Activated CD8-positive, alpha-beta memory T cell treated with anti-CD3 and anti-CD28 coated beads for 36 hours (primary cell): ENCODE results near the gene SLC22A9. TPM values are rescaled to one million over a fixed set of nuclear protein-coding genes. Genes with fewer than 3 reads are reported as not detected.
"Not testable (repeated sequence)": the region's sequence is repeated elsewhere in the genome, so short reads cannot be mapped to it uniquely, and the experiment has no call there.

Experiments used
- CTCF ChIA-PET: fragments of 350-600 bp; sonication (Branson Sonifier 250); formaldehyde crosslinking; loops from one replicate; lab custom pipeline; 2021; ENCODE audit warnings: antibody characterized with exemption; lab: Charles Lee
- POLR2A ChIA-PET: fragments of 350-600 bp; sonication (Branson Sonifier 250); formaldehyde crosslinking; loops from one replicate; lab custom pipeline; 2021; ENCODE audit warnings: antibody characterized with exemption; lab: Charles Lee
- total RNA-seq, 2 experiments: library from RNA; stranded (reverse); gene quantifications; one replicate each; pipeline ENCODE4 v1.2.3, GENCODE V29; 2021

The SLC22A9 gene
- not detected for total RNA-seq

DNA sequence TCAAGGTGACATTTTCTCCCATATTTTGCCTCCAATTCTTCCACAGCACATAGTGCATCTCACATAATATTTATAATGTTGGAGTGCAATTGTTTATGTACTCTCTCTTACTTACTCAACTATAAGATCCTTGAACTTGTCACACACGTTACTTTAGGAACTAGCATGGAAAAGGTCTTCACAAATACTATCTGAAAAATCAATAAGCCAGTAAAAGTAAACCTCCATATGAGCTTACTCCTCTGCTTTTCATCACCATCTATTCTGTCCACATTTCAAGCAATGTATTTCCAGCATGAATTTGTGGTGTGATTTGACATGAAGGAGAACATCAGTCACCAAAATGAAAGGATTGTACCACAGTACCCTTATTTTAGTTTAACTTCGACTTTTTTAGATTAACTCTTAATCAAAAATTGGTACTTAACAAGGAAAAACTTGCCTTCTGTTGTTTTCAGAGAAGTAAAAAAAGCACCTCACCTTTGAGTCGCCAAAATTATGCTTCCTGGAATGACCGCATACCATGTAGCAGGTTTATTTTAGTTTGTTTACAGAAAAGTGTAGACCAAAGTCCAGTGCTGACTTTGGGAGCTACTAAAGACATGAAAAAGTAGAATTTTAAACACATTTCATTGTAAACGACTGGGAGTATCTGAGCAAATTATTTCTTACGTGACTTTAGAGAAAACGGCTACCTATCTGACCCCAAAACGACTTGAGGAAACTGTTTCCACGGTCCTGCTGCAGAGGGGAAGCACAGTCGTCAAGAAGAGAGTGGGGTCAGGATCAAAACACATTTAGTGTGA, at the start of gene SLC22A9:
TSS of gene SLC22A9 (plus strand) at position 621 of the 806 bp plus-strand sequence. CDS start 272 bp downstream, outside the sequence.
- POLR2A ChIA-PET = no interaction called here

DNA sequence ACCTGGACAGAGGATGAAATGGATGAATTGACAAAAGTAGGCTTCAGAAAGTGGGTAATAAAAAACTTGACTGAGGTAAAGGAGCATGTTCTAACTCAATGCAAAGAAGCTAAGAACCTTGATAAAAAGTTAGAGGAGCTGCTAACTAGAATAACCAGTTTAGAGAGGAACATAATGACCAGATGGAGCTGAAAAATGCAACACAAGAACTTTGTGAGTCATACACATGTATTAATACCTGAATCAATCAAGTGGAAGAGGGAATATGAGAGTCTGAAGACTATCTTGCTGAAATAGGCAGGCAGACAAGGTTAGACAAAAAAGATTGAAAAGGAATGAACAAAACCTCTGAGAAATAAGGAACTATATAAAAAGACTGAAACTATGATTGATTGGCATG, 47.9 kb upstream of the SLC22A9 start:
- ChIA-PET CTCF (no interaction called here), POLR2A (no interaction called here)

More for the DNA sequence above, at the start of gene SLC22A9:
- CTCF ChIA-PET = no interaction called here

DNA sequence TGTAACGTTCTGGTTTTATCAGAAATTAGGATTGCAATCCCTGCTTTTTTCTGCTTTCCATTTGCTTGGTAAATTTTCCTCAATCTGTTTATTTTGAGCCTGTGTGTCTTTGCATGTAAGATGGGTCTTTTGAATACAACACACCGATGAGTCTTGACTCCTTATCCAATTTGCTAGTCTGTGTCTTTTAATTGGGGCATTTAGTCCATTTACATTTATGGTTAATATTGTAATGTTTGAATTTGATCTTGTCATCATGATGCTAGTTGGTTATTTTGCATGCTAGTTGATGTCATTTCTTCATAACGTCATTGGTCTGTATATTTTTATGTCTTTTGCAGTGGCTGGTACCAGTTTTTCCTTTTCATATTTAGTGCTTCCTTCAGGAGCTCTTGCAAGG, 34.5 kb upstream of the SLC22A9 start:
- CTCF ChIA-PET, POLR2A ChIA-PET: not testable (repeated sequence)

DNA sequence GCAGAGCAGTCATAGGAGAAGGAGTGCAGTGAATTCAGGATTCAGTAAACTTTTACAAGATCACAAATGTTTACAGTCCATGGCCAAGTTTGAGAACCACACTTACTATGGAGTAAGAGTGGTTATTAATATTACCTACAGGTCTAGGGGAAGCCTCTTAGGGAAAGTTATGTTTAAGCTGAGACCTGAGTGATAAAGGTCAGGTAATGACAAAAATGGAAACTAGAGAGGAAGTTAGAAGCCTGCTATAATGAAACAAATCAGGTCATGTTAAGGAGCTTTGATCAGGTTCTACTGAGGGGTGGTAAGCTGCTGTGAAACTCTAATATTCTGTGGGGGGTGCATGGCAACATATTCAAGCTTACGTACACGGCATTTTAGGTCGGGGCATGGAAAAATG, 32.5 kb upstream of the SLC22A9 start:
- ChIA-PET CTCF (no interaction called here), POLR2A (no interaction called here)

DNA sequence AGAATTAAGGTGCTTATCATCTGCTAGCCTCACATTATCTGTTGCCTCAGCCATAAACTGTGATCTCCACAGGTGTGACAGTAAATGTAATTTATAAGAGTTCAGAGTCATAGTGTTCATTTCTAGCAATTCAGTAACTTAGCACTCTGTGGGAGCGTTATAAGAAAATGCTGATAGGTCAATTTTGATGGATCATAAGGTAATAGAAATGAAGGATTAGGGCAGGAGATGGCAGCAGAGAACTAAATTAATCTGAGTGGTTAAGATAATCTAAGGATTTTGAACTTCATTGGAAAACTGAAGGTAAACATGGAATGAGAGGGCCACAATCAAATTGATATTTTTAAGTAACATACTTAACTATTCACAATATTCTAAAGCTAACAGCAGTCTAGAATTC, 26.5 kb upstream of the SLC22A9 start:
- ChIA-PET CTCF (no interaction called here), POLR2A (no interaction called here)

DNA sequence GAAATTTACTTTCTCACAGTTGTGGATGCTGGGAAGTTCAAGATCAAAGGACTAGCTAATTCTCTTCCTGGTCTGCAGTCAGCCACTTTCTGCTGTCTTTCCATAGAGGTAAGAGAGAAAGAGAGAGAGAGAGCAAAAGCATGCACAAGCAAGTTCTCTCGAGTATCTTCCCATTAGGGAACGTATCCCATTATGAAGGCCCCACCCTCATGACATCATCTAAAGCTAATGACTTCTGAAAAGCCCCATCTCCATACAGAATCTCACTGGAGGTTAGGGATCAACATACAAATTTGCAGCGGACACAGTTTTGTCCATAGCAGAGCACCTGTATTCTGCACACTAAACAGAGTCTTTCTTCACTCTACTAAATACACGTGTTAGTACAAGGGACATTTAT, 17.4 kb upstream of the SLC22A9 start:
- CTCF ChIA-PET = no interaction called here
- POLR2A ChIA-PET = no interaction called here

DNA sequence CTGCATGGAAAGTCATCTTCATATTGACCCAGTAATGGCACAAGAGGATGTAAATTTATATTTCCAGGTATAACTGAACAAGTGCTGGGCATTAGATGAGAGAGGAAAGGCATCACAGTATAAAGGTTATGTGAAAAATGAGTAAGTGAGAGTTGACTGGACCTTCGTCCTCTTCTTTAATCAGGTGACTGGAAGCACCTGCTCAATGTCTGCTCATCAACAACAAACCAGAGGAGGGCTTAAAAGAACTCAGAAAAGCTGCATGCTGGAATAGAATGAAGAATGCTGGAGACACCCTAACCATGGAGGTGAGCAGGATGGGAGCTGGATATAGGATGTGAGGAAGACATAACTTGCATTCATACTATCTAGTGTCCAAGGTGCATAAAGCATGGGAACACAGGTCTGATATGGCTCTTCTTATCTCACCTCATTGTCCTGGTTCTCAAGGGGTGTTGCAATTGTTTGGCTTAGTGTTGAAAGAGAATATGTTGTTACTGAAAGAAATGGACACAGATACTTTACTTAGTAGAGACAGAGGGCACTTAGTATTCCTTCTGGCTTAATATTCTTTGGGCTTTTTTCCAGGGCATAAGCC, 7.3 kb upstream of the SLC22A9 start:
- ChIA-PET POLR2A (no interaction called here), CTCF (no interaction called here)

DNA sequence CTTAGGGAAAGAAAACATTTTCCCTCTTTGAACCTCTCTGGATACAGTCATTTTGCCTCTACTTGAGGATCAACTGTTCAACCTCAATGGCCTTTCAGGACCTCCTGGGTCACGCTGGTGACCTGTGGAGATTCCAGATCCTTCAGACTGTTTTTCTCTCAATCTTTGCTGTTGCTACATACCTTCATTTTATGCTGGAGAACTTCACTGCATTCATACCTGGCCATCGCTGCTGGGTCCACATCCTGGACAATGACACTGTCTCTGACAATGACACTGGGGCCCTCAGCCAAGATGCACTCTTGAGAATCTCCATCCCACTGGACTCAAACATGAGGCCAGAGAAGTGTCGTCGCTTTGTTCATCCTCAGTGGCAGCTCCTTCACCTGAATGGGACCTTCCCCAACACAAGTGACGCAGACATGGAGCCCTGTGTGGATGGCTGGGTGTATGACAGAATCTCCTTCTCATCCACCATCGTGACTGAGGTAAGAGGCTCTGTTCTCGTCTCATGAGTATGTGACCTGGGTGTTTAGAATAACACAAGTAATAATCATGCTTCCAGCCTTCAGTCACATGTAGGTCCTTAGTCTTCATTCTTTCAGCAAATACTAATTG, 495 bp downstream of the SLC22A9 start:
- CTCF ChIA-PET = no interaction called here
- POLR2A ChIA-PET = no interaction called here

DNA sequence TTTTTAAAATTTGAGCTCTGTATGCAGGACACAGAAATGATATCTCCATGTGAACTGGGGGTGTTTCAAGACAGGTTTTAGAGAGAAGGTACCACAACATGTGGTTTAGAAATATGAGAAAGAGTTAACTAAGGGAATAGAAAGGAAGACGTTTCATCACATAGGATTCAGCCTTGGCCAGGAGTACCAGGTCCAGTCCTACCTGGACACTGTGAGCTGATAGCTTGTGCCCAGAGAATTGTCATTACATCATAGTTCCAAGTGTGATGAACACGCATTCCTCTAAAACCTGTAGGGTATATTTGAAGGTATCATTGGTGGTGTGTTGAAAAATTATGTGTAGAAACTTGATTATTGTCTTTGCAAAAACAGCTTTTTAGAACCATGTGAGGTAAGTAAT, 1.8 kb downstream of the SLC22A9 start:
- ChIA-PET CTCF (no interaction called here), POLR2A (no interaction called here)

DNA sequence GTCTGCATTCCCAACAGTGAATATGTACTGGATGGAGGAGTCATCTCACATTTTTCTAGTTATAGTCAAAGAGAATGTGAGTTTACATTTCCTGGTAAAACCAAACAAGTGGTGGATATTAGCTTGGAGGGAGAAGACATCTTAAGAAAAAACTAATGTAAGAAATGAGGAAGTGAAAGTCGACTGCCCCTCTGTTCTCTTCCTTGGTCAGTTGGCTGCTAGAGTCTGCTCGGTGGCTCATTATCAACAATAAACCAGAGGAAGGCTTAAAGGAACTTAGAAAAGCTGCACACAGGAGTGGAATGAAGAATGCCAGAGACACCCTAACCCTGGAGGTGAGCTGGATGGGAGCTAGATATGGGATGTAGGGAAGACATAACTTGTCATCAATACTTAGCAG, 5.8 kb downstream of the SLC22A9 start:
- CTCF ChIA-PET = no interaction called here

DNA sequence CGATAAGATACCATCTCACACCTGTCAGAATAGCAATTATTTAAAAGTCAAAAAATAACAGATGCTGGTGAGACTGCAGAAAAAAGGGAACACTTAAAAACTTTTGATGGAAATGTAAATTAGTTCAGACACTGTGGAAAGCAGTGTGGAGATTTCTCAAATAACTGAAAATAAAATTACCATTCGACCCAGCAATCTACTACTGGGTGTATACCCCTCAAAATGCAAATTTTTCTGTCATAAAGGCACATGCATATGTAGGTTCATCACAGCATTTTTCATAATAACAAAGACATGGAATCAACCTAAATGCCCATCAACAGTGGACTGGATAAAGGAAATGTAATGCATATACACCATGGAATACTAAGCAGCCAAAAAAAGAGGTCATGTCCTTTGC, 10.5 kb downstream of the SLC22A9 start:
- ChIA-PET CTCF (no interaction called here), POLR2A (no interaction called here)

More for the DNA sequence above, 5.8 kb downstream of the SLC22A9 start:
- POLR2A ChIA-PET = no interaction called here

DNA sequence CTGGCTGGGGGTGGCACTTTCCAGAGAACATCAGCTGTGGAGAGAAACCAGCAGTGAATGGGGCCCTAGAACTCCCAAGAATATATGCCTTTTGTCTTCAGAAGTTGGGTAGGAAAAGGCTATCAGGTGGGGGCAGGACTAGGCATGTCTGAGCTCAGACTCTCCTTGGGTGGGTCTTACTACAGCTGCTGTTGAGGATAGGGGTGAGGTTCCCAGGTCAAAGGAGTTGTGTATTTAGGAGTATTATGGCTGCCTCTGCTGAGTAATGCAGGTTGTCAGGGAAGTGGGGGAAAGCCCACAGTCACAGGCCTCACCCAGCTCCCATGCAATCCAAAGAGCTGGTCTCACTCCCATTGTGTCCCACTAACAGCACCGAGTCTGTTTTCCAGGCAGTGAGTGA, 26.1 kb downstream of the SLC22A9 start:
- ChIA-PET CTCF (no interaction called here), POLR2A (no interaction called here)

DNA sequence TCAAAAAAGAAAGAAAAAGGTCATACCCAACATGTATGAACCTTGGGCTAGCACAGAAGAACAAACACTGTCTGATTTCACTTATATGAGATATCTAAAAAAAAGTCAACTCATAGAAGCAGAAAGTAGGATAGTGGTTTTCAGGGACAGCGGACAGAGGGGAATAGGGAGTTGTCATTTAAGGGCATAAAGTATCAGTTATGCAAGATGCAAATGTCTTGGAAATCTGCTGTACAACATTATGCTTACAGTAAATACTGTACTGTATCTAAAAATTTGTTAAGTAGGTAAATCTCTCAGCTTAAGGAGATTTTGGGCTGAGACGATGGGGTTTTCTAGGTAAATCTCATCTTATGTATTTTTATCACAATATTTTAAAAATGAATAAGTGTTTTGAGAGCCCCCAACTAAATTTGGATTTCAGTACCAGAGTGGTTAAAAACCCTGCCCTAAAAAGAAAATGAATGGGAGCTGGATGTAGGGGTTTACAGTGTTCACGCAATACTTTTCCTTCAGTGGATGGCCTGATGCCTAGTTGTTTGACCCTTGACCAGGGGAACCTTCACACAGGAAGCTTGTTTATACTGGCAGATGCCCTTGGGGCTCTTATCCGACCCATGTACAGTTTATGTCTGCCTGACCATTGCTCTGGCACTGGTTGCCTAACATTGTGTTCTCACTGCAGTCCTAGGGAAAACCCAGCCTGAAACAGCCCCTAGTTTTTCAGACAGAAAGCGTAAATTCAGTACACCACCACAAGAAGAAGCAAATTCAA, 34.8 kb downstream of the SLC22A9 start:
- POLR2A ChIA-PET = no interaction called here
- CTCF ChIA-PET = no interaction called here

DNA sequence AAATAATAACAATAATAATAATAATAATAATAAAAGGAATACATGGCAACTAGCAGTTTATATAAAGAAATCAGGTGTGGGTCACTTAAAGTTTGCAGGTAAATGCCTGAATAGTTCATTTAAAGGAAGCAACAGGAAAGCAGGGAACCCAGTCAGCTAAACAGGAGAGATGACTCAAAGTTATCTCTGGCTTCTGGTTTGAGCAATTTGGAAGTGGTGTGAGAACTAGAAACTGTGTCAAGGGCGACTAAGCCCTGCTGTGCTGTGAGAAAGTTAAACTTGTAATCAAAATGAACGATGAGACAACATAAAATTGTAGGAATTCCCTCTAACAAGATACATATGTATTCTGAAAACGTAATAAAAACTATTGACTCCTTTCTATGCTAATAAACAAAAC, 35.5 kb downstream of the SLC22A9 start:
- ChIA-PET CTCF (no interaction called here), POLR2A (no interaction called here)

DNA sequence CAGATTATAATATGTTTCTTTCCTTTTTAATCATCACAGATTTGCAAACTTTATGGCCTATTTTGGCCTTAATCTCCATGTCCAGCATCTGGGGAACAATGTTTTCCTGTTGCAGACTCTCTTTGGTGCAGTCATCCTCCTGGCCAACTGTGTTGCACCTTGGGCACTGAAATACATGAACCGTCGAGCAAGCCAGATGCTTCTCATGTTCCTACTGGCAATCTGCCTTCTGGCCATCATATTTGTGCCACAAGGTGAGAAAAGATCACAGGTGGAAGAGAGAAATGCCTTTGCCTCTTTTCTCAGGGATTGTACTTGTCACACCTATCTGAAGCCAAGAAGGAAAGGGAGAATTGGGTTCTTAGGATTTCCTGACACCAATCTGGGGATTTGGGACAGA, 36.9 kb downstream of the SLC22A9 start:
- ChIA-PET POLR2A (no interaction called here), CTCF (no interaction called here)

DNA sequence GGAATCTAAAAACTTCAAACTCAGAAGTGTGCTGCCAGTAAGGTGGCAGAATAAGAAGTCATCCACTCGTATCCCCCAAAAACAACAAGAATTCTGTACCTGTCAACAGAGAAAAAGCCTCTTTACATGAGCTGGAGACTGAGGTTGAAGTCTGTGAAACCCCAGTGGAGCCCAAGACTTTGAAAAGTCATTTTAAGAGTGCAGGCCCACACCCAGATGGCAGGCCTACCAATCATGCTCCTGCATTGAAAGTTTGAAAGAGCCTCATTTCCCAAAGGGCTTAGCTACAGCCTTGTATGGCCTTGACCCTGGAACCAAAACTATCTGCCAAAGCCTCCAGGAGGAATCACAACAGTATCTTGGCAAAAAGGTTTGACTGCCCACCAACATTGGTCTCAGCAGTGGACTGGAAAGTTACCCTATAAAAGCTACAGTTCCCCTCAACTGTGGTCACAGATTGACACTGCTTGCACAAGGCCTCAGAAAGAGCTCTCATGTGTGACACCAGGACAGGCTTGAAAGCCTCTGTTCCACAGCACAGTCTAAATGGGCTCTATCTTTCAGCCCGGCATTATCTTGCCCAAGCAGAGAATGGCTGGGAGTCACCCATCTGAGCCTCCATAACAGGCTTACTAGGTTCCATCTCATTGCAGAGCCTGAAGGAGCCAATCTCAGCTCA, 47.7 kb downstream of the SLC22A9 start:
- ChIA-PET POLR2A (no interaction called here), CTCF (no interaction called here)

DNA sequence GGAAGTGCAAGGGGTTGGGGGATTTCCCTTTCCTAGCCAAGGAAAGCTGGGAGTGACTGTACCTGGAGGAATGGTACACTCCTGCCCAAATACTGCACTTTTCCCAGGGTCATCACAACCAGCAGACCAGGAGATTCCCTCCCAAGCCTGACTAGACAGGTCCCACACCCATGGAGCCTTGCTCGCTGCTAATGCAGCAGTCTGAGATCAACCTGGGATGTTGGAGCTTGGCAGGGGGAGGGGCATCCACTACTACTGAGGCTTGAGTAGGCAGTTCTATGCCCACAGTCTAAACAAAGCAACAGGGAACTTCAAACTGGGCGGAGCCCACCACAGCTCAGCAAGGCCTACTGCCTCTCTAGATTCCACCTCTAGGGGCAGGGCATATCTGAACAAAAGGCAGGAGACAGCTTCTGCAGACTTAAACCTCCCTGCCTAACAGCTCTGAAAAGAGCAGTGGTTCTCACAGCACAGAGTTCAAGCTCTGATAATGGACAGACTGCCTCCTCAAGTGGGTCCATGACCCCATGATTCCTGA, 58.5 kb downstream of the SLC22A9 start:
- POLR2A ChIA-PET = no interaction called here
- CTCF ChIA-PET = no interaction called here

DNA sequence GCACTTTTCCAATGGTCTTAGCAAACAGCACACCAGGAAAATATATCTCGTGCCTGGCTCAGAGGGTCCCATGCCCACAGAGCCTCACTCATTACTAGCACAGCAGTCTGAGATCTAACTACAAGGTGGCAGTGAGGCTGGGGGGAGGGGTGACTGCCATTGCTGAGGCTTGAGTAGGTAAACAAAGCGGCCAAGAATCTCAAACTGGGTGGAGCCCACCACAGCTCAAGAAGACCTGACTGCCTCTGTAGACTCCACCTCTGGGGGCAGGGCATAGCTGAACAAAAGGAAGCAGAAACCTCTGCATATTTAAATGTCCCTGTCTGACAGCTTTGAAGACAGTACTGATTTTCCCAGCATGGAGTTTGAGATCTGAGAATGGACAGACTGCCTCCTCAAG, 61.1 kb downstream of the SLC22A9 start:
- CTCF ChIA-PET, POLR2A ChIA-PET: not testable (repeated sequence)

DNA sequence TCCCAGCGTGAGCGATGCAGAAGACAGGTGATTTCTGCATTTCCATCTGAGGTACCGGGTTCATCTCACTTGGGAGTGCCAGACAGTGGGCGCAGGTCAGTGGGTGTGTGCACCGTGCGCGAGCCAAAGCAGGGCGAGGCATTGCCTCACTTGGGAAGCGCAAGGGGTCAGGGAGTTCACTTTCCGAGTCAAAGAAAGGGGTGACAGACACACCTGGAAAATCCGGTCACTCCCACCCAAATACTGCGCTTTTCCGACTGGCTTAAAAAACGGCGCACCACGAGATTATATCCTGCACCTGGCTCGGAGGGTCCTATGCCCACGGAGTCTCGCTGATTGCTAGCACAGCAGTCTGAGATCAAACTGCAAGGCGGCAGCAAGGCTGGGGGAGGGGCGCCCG, 65.8 kb downstream of the SLC22A9 start:
- POLR2A ChIA-PET, CTCF ChIA-PET: not testable (repeated sequence)
